Upper lobe of left lung (tissue), 6 donors: Measurements from ENCODE around the gene GBA3. TPM values are rescaled to one million over a fixed set of nuclear protein-coding genes. Genes with fewer than 3 reads are reported as not detected.

Source experiments
- ATAC-seq, 2 donors: fragments of 200-7000 bp; cut with Tn5 transposase; one replicate each; pipeline ENCODE4 v1.9.1; 2022; ENCODE audit warnings: mild to moderate bottlenecking in 2 of 2, moderate library complexity in 2 of 2; ENCODE audit not compliant: low FRiP score in 2 of 2
- DNase-seq, 2 donors: peaks; one replicate each; pipeline ENCODE4 v3.0.0-alpha.2; 2019 to 2020
- H3K27ac ChIP-seq, 4 donors: fragments of 200-600 bp; sonication (generic); one replicate each; pipeline ENCODE4 v1.5.1; 2016 to 2019
- H3K27me3 ChIP-seq, 4 donors: fragments of 200-600 bp; sonication (generic); one replicate each; pipeline ENCODE4 v1.5.1; 2017 to 2019
- H3K36me3 ChIP-seq, 4 donors: fragments of 200-600 bp; sonication (generic); one replicate each; pipeline ENCODE4 v1.5.1; 2016 to 2019
- H3K4me1 ChIP-seq, 4 donors: fragments of 200-600 bp; sonication (generic); one replicate each; pipeline ENCODE4 v1.5.1; 2018 to 2019
- H3K4me3 ChIP-seq, 4 donors: fragments of 200-600 bp; sonication (generic); one replicate each; pipeline ENCODE4 v1.5.1; 2017 to 2019; ENCODE audit warnings: mild to moderate bottlenecking in 2 of 4, moderate library complexity in 1 of 4
- H3K9me3 ChIP-seq, 4 donors: fragments of 200-600 bp; sonication (generic); one replicate each; pipeline ENCODE4 v1.5.1; 2018 to 2019
- EP300 ChIP-seq, 4 donors: sonication (generic); formaldehyde crosslinking; IDR thresholded peaks; one replicate each; pipeline ENCODE4 v1.5.1; 2017; ENCODE audit warnings: antibody characterized with exemption in 4 of 4, control low read depth in 2 of 4
- POLR2A ChIP-seq, 4 donors: fragments of 450-650 bp; IDR thresholded peaks; one replicate each; pipeline ENCODE4 v1.5.1; 2016 to 2017; ENCODE audit warnings: antibody characterized with exemption in 4 of 4, mild to moderate bottlenecking in 2 of 4
- POLR2AphosphoS5 ChIP-seq, 2 donors: sonication (generic); formaldehyde crosslinking; IDR thresholded peaks; one replicate each; pipeline ENCODE4 v1.5.1; 2017; ENCODE audit warnings: antibody characterized with exemption in 2 of 2
- WGBS, 2 donors: methylation state at CpG; one replicate each; pipeline ENCODE4 v1.1.5; 2017 to 2018; 5-methylcytosine and 5-hydroxymethylcytosine counted together
- total RNA-seq, 6 donors: library from RNA; depleted of rRNA in 4 of 6; stranded (reverse); fragments of >200 nt in 4 of 6; gene quantifications; one replicate each; pipeline versions ENCODE4 v1.1.0 to v1.2.1, GENCODE V29; 2016 to 2021
- TF ChIP-seq, protein P1 (sequence below), 6 experiments: fragments of 450-650 bp in 4 of 6; fragments of 200-600 bp in 2 of 6; sonication (generic) in 2 of 6; IDR thresholded peaks; one replicate each; pipeline ENCODE4 v1.5.1; 2016 to 2019; ENCODE audit warnings: antibody characterized with exemption in 6 of 6
- donor health status: DM: no; HTN: no; CAD: no; lungs with moderate emphysema.
- donor health status: DM: no; HTN: yes; CAD: no; lungs with severe emphysema.

The GBA3 gene
- total RNA-seq, 6 donors from 2014 or later = 0.57 to 1.6 (median 1.4) TPM; not detected in 1

DNA sequence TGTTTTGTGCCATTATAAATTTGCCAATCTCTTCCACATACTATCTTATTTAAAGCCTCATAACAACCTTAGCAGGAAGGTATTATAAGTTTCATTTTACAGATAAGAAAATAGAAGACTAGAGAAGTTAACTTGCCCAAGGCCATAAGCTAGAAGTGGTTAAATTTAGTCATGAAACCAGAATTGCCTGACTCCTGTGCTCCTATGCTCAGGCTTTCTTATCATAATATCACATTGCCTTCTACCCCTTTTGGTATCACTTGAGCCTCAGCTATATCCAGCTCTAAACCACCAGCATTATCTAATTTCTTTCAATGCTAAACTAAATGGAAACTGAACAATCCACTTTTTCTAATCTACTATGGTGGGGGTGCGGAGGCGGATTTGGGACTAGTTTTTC lies 164.7 kb downstream of the GBA3 start:
- ATAC-seq (no peak), DNase-seq (no peak)
- H3K27me3 ChIP-seq = no peaks in the 10 kb centered on the region
- H3K27ac ChIP-seq = no peak overlapping the region
- WGBS, 2 donors = 92 to 98% methylated on average over 2 of the region's 2 CpGs
- no peak for TF ChIP-seq POLR2A (IDR thresholded peaks at IDR 0.05)
- no peak for TF ChIP-seq POLR2AphosphoS5 (IDR thresholded peaks at IDR 0.05)
- no peak for TF ChIP-seq EP300 (IDR thresholded peaks at IDR 0.05)
- TF ChIP-seq, protein P1, sequence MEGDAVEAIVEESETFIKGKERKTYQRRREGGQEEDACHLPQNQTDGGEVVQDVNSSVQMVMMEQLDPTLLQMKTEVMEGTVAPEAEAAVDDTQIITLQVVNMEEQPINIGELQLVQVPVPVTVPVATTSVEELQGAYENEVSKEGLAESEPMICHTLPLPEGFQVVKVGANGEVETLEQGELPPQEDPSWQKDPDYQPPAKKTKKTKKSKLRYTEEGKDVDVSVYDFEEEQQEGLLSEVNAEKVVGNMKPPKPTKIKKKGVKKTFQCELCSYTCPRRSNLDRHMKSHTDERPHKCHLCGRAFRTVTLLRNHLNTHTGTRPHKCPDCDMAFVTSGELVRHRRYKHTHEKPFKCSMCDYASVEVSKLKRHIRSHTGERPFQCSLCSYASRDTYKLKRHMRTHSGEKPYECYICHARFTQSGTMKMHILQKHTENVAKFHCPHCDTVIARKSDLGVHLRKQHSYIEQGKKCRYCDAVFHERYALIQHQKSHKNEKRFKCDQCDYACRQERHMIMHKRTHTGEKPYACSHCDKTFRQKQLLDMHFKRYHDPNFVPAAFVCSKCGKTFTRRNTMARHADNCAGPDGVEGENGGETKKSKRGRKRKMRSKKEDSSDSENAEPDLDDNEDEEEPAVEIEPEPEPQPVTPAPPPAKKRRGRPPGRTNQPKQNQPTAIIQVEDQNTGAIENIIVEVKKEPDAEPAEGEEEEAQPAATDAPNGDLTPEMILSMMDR (IDR thresholded peaks at IDR 0.05) = no peak
- H3K36me3 ChIP-seq = no peaks in the 10 kb centered on the region
- H3K9me3 ChIP-seq = no peaks in the 10 kb centered on the region
- no peaks in the 10 kb centered on the region for H3K4me1 ChIP-seq
- no peak overlapping the region for H3K4me3 ChIP-seq

DNA sequence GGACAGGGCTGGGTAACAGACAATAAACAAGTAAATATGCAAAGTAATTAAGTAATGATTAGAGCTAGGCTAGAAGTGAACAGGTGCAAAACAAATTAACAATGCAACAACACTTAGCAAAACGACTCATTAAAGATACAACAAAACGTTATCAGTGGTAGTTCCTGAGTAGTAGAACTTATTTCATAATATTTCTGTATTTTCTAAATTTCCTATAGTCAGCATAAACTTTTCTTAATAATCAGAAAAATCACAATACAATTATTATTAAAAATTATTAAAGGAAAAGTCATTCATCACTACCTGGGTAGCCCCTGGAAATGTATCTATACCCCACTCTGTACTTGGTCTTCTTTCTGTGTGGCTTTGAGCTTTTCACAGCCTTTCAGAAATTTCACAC lies 166.6 kb downstream of the GBA3 start:
- H3K4me1 ChIP-seq = no peaks in the 10 kb centered on the region
- no peaks in the 10 kb centered on the region for H3K27me3 ChIP-seq
- ATAC-seq = no peak
- no peaks in the 10 kb centered on the region for H3K36me3 ChIP-seq
- no peaks in the 10 kb centered on the region for H3K9me3 ChIP-seq
- no peak overlapping the region for H3K4me3 ChIP-seq
- no peak overlapping the region for H3K27ac ChIP-seq
- WGBS, 2 donors = 57 to 67% methylated on average over 2 of the region's 2 CpGs
- TF ChIP-seq POLR2AphosphoS5 (IDR thresholded peaks at IDR 0.05) = no peak
- no peak for TF ChIP-seq POLR2A (IDR thresholded peaks at IDR 0.05)
- TF ChIP-seq, protein P1 (IDR thresholded peaks at IDR 0.05) = no peak
- no peak for TF ChIP-seq EP300 (IDR thresholded peaks at IDR 0.05)
- no peak for DNase-seq

Other genes with a start within 250 kb of the GBA3 start
- gene ADGRA3, start 176.9 kb upstream of the GBA3 start, total RNA-seq = 10 to 100 TPM in 5 of 6 donors, 1 to 10 TPM in 1; 9.2 to 32.7 (median 17.2) TPM